PC-9 (cell line): ENCODE data around the gene ARHGEF26. TPM values are rescaled to one million over a fixed set of nuclear protein-coding genes. Genes with fewer than 3 reads are reported as not detected.

Source experiments
- BruUV-seq: library from RNA; stranded (reverse); fragments of 400-500 nt; replicated peaks from 2 replicates; lab custom pipeline; 2021; lab: Mats Ljungman, UMichigan
- CTCF ChIA-PET: fragments of 300-600 bp; sonication (Branson Sonifier 250); formaldehyde crosslinking; loops from one replicate; lab custom pipeline; 2022; ENCODE audit warnings: antibody characterized with exemption; lab: Charles Lee
- POLR2A ChIA-PET: fragments of 300-600 bp; sonication (Branson Sonifier 250); formaldehyde crosslinking; loops from one replicate; lab custom pipeline; 2022; ENCODE audit warnings: antibody characterized with exemption; ENCODE audit not compliant: unreplicated experiment; lab: Charles Lee
- DNase-seq, 2 experiments: peaks; one replicate each; pipeline versions ENCODE4 v3.0.0 to v3.0.0-alpha.2; 2015 to 2022; ENCODE audit warnings: mixed read lengths in 1 of 2
- H2AFZ ChIP-seq: fragments of 200-600 bp; sonication (generic); 2 replicates; pipeline ENCODE4 v1.8.1; 2017; ENCODE audit warnings: antibody characterized with exemption
- H3F3A ChIP-seq: fragments of 200-600 bp; sonication (generic); 2 replicates; pipeline ENCODE4 v1.8.1; 2017; ENCODE audit warnings: antibody characterized with exemption, mild to moderate bottlenecking, low read depth; ENCODE audit not compliant: insufficient read depth
- H3K27ac ChIP-seq: fragments of 200-600 bp; sonication (generic); 2 replicates; pipeline ENCODE4 v1.6.1; 2016; ENCODE audit warnings: mixed run types
- H3K27me3 ChIP-seq: fragments of 200-600 bp; sonication (generic); 2 replicates; pipeline ENCODE4 v1.6.1; 2016; ENCODE audit warnings: low read depth, mixed run types; ENCODE audit not compliant: insufficient read depth
- H3K36me3 ChIP-seq: fragments of 200-600 bp; sonication (generic); 2 replicates; pipeline ENCODE4 v1.6.1; 2016; ENCODE audit warnings: low read depth, mixed run types
- H3K4me1 ChIP-seq: fragments of 200-600 bp; sonication (generic); replicated peaks from 2 replicates; pipeline ENCODE4 v1.6.1; 2016; ENCODE audit warnings: mixed run types; ENCODE audit not compliant: insufficient read depth
- H3K4me2 ChIP-seq: fragments of 200-600 bp; sonication (generic); 2 replicates; pipeline ENCODE4 v1.6.1; 2017; ENCODE audit warnings: mixed run types
- H3K4me3 ChIP-seq: fragments of 200-600 bp; sonication (generic); 2 replicates; pipeline ENCODE4 v1.6.1; 2016; ENCODE audit warnings: mixed run types
- H3K79me2 ChIP-seq: fragments of 200-600 bp; sonication (generic); 2 replicates; pipeline ENCODE4 v1.6.1; 2017; ENCODE audit warnings: low read depth, mixed run types
- H3K9me2 ChIP-seq: fragments of 200-600 bp; sonication (generic); 2 replicates; pipeline ENCODE4 v1.8.1; 2017; ENCODE audit warnings: mild to moderate bottlenecking; ENCODE audit not compliant: insufficient read depth
- H3K9me3 ChIP-seq: fragments of 200-600 bp; sonication (generic); 2 replicates; pipeline ENCODE4 v1.8.1; 2016; ENCODE audit warnings: low read depth; ENCODE audit not compliant: insufficient read depth
- H4K20me1 ChIP-seq: fragments of 200-600 bp; sonication (generic); 2 replicates; pipeline ENCODE4 v1.8.1; 2017; ENCODE audit not compliant: insufficient read depth
- EZH2 ChIP-seq: fragments of 200-600 bp; sonication (generic); IDR thresholded peaks from 2 replicates; pipeline ENCODE4 v1.8.0; 2017; ENCODE audit warnings: antibody characterized with exemption, low read depth
- intact Hi-C: fragments of 100-400 bp; cut with micrococcal nuclease; formaldehyde crosslinking; loops from one replicate; pipeline ENCODE4 v1.10.0; 2022; ENCODE audit not compliant: unreplicated experiment
- total RNA-seq: library from RNA; stranded (reverse); gene quantifications from 2 replicates; pipeline ENCODE4 v1.2.3, GENCODE V29; 2021
- TF ChIP-seq, protein P1 (sequence below): fragments of 200-600 bp; sonication (generic); conservative IDR thresholded peaks from 2 replicates; pipeline ENCODE4 v1.6.1; 2017; ENCODE audit warnings: mixed run types, antibody characterized with exemption, mild to moderate bottlenecking, moderate library complexity

Gene ARHGEF26
- total RNA-seq, 1 experiment from 2014 or later = 7.9 TPM

DNA sequence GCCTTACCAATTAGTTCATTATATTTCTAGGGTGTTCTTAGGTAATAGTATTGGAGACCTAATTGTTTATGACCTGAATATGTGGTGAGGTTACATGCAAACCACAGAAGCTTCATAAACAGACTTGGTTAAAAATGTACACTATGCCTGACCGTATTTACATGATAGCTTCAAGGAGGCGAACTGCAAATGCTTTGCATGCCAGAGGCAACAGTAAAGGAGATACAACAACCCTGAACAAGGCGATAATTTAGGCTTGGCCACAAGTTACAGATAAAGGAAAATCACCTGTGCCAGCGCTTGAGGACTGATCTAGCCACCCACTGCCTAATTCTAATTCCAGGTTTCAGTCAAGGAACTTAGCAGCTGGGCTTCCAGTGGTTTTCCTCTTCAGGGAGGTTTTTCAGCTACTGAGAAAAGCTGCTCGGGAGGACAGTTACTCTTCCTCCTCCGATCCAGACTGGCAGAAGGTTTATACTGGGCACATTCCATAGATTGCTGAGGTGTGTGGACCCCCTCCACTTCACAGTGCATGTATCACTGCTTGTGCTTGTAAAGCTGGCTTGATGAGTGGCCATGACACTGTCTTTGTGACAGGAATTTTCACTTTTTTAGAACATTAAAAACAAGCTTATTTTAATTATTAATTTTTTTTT lies 107.5 kb downstream of the ARHGEF26 start:
- no TSS peak for BruUV-seq
- no peaks in the 10 kb centered on the region for H3K36me3 ChIP-seq
- H3K9me2 ChIP-seq = no peaks in the 10 kb centered on the region
- no peaks in the 10 kb centered on the region for H4K20me1 ChIP-seq
- no peak overlapping the region for H3K4me3 ChIP-seq
- TF ChIP-seq EZH2 = no peak
- TF ChIP-seq, protein P1, sequence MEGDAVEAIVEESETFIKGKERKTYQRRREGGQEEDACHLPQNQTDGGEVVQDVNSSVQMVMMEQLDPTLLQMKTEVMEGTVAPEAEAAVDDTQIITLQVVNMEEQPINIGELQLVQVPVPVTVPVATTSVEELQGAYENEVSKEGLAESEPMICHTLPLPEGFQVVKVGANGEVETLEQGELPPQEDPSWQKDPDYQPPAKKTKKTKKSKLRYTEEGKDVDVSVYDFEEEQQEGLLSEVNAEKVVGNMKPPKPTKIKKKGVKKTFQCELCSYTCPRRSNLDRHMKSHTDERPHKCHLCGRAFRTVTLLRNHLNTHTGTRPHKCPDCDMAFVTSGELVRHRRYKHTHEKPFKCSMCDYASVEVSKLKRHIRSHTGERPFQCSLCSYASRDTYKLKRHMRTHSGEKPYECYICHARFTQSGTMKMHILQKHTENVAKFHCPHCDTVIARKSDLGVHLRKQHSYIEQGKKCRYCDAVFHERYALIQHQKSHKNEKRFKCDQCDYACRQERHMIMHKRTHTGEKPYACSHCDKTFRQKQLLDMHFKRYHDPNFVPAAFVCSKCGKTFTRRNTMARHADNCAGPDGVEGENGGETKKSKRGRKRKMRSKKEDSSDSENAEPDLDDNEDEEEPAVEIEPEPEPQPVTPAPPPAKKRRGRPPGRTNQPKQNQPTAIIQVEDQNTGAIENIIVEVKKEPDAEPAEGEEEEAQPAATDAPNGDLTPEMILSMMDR = no peak
- CTCF ChIA-PET = no interaction called here
- no peaks in the 10 kb centered on the region for H3K27me3 ChIP-seq
- intact Hi-C loops = no loop called here
- no peak overlapping the region for H3K27ac ChIP-seq
- no peak overlapping the region for H3K4me2 ChIP-seq
- H3K9me3 ChIP-seq = no peaks in the 10 kb centered on the region
- POLR2A ChIA-PET = no interaction called here
- no peak overlapping the region for H2AFZ ChIP-seq
- H3K4me1 ChIP-seq = 0 out of 2 replicates have a peak, but pooled peaks cover 5% of the 10 kb centered on the region
- no peaks in the 10 kb centered on the region for H3F3A ChIP-seq
- no peaks in the 10 kb centered on the region for H3K79me2 ChIP-seq
- DNase-seq = no peak

DNA sequence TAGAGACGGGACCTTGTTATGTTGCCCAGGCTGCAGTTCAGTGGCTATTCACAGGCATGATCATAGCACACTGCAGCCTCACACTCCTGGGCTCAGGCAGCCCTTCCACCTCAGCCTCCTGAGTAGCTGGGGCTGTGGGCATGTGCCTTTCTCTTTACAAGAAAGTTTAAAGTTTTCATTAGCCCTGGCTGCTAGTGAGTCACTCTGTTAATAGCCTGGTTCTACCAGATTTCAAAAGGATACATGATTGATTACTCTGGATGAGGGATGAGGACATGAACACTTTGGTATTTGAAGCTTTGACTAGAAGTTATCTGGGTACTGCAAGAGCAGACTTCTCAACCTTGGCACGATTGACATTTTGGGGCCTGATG lies 108.0 kb downstream of the ARHGEF26 start:
- 0 out of 2 replicates have a peak, but pooled peaks cover 3% of the 10 kb centered on the region for H3K4me1 ChIP-seq
- H4K20me1 ChIP-seq = no peaks in the 10 kb centered on the region
- DNase-seq = peak in 1 of 2 experiments; percentile 50
- no peak for TF ChIP-seq EZH2
- TF ChIP-seq, protein P1 = no peak
- H3K79me2 ChIP-seq = no peaks in the 10 kb centered on the region
- POLR2A ChIA-PET = no interaction called here
- intact Hi-C loops = no loop called here
- BruUV-seq = no TSS peak
- no peaks in the 10 kb centered on the region for H3K36me3 ChIP-seq
- H3F3A ChIP-seq = no peaks in the 10 kb centered on the region
- H2AFZ ChIP-seq = no peak overlapping the region
- H3K27ac ChIP-seq = no peak overlapping the region
- H3K27me3 ChIP-seq = no peaks in the 10 kb centered on the region
- H3K4me2 ChIP-seq = no peak overlapping the region
- CTCF ChIA-PET = no interaction called here
- no peak overlapping the region for H3K4me3 ChIP-seq
- H3K9me3 ChIP-seq = no peaks in the 10 kb centered on the region
- H3K9me2 ChIP-seq = no peaks in the 10 kb centered on the region

DNA sequence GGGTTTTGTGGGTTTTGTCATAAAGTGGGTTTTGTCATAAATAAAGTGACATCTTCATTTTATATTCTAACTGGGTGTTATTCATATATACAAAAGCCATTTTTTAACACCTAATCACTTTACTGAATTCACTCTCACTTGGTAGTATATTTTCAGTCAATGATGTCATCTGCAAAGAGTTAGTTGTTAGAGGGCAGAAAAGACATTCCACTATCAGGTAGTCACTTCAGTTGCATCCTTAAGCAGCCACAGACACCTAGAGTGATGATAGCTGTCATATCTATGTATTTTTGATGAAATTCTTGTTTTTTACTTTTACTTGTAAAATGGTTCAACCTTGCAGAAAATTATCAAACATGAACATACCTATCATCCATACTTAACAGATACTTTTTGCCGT lies 114.1 kb downstream of the ARHGEF26 start:
- H3K9me2 ChIP-seq = no peaks in the 10 kb centered on the region
- no peaks in the 10 kb centered on the region for H3K9me3 ChIP-seq
- TF ChIP-seq EZH2 = no peak
- TF ChIP-seq, protein P1 = no peak
- H3K4me3 ChIP-seq = no peak overlapping the region
- DNase-seq = no peak
- H3K4me2 ChIP-seq = no peak overlapping the region
- intact Hi-C loops = no loop called here
- POLR2A ChIA-PET = no interaction called here
- H3K36me3 ChIP-seq = no peaks in the 10 kb centered on the region
- H3K27me3 ChIP-seq = no peaks in the 10 kb centered on the region
- no TSS peak for BruUV-seq
- no peaks in the 10 kb centered on the region for H3K4me1 ChIP-seq
- H3K79me2 ChIP-seq = no peaks in the 10 kb centered on the region
- no peak overlapping the region for H2AFZ ChIP-seq
- no peaks in the 10 kb centered on the region for H4K20me1 ChIP-seq
- H3F3A ChIP-seq = no peaks in the 10 kb centered on the region
- no peak overlapping the region for H3K27ac ChIP-seq
- CTCF ChIA-PET = no interaction called here
